GM21447 (cell line): Measurements from ENCODE around the gene WDFY2.
A peak's percentile ranks its signal among the peaks of the same experiment; 100 is the strongest.

Source experiments
- ATAC-seq: cut with Tn5 transposase; IDR thresholded peaks from one replicate; pipeline ENCODE4 v1.9.1; 2021; ENCODE audit not compliant: unreplicated experiment

The WDFY2 gene

GRCh38 chr13:51599444-51600176 is 15.3 kb downstream of the WDFY2 start:
- no peak for ATAC-seq

DNA sequence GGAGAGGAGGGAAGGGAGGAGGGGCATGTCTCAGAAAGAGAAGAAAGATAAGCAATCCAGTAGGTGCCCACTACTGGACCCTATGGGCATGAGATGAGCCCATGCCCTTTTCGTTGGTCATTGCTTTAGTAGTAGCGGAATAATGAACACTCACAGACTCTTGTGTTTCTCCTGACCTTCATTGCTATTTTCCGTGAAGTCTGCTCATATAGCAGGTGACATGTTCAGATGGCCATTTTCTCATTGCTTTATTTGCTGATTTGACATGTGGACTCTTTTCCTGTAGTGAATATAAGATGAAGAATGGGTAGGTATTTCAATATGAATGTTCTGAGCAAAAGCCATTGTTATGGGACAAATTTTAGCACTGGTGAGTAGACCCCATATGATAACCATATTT is 16.4 kb downstream of the WDFY2 start:
- no peak for ATAC-seq

DNA sequence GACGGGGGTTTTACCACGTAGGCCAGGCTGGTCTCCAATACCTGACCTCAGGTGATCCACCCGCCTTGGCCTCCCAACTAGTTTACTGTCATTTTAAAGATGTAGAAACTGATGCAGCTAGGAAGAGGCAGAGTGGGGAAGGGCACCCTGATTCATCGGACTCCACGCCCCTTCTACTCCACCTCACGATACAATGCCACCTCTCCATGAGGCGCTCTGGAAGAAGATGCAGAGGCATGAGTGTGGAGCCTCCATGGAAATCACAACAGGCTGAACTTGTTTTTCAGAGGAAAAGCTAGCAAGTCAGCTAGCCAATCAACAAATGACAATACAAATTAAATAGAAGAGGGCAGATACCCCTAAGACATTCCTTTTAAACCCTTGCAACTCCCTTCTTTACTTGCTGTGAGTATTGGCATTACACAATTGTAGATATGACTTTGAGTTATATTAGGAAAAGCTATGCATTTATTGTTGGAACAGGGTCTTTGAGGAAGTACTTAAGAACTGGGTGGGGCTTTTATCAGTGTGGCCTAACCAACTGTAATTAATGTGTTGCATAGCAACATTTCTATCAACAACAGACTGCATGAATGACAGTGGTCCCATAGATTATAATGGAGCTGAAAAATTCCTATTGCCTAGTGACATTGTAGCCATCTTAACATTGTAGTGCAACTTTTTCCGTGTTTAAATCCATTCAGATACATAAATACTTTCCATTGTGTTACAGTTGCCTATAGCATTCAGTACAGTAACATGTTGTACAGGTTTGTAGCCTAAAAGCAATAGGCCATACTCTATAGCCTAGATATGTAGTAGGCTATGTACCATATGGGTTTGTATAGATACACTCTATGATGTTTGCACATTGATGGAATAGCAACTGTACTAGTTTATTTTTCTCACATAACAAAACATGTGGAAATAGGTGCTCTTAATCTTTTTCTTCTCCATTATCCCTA is 17.6 kb downstream of the WDFY2 start:
- ATAC-seq: no peak

DNA sequence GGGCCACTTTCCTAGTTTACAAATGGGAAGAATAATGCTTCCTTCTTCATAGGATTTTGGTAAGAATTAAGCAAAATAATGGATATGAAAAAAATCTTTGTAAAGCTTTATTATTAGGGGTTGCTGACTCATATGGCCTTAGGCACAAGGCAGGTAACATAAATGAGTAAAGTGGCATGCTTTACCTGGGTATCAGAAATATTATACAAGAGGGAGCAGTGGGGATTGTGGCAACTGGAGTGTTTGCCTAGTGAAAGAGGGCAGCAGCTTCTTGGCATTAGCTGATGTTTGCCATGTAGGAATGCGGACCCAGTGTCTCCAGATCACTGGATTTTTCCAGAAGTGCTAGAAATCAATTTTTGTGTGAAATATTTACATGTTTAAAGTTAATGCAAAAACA is 19.5 kb downstream of the WDFY2 start:
- no peak for ATAC-seq

- ATAC-seq: no peak
Measured at GRCh38 chr13:51605698-51606097, 21.4 kb downstream of the WDFY2 start.

GRCh38 chr13:51607165-51607564 is 22.9 kb downstream of the WDFY2 start:
- no peak for ATAC-seq

DNA sequence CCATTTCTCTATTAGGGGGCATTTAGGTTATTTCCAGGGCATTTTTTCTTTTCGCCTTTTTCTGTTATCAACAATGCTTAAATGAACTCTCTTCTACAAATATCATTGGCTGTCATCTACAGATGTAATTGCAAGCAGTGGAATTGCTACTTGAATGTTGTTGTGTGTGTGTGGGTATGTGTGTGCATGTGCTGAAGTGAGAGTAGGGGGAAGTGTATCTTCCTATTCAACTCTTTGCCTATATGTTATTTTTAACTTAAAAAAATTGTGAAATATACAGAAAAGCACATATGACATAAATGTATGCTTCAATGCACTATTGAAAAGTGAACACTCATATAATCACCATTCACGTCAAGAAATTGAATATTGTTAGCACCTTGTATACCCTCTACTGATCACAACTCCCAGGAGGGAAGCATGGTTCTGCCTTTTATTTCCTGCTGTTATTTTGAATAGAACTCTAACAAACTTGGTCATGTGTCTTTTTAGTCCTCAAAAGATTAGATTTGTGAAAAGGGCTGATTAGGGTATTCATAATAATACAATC is 24.7 kb downstream of the WDFY2 start:
- no peak for ATAC-seq

DNA sequence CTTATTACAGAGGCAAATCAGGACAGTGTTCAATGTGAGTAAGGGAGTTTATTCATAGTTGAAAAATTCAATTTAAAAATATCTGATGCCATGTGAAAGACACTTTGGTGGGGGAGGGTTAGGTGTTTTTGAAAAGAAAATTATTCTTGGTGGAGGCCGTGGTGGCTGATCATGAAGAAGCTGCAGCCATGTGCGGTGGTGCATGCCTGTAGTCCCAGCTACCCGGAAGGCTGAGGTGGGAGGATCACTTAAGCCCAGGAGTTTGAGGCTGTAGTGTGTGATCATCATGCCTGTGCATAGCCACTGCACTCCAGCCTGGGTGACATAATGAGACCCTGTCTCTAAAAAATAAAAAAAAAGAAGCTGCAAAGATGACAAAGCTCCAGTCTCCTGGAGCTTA is 28.6 kb downstream of the WDFY2 start:
- no peak for ATAC-seq

DNA sequence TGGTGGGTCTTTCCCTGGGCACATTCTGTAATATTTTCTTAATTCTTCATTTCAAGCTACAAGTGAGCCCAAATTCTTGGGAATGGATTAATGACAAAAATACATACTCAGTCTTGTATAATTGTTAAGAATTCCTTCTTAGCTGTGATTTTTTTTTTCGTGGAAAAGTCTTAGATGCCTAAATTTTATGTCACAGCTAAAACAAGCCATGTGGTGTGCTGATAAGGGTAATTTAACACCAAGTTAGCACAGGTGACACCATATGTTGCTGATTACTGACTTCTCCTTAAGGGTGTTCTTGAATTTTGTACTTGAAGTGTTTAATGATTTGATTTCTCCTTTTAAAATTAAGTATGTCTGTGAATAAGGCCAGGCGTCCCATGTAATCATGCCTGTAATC is 29.3 kb downstream of the WDFY2 start:
- ATAC-seq: no peak

DNA sequence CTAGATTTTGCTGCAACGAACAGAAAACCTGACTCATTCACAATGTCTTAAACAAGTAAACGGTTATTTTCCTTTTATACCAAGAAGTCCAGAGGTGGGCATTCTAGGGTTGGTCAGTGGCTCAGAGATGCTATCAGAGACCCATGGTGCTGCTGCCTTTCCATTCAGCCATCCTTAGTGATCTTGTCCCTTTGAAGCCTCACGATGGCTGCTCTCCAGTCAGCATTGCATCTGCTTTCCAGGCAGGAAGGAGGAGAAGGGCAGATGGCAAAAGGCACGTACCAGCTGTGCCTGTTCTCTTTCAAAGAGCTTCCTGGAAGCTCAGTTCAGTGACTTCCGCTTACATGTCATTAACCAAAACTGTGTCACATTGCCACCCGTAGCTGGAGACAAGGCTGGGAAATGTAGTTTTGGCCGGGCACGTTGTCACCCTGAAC is 30.1 kb downstream of the WDFY2 start:
- peak; percentile 84 for ATAC-seq

GRCh38 chr13:51618626-51619025 is 34.4 kb downstream of the WDFY2 start:
- no peak for ATAC-seq

- ATAC-seq: no peak
Measured at GRCh38 chr13:51619614-51620013, 35.4 kb downstream of the WDFY2 start.

GRCh38 chr13:51620165-51620983 is 36.1 kb downstream of the WDFY2 start:
- no peak for ATAC-seq

DNA sequence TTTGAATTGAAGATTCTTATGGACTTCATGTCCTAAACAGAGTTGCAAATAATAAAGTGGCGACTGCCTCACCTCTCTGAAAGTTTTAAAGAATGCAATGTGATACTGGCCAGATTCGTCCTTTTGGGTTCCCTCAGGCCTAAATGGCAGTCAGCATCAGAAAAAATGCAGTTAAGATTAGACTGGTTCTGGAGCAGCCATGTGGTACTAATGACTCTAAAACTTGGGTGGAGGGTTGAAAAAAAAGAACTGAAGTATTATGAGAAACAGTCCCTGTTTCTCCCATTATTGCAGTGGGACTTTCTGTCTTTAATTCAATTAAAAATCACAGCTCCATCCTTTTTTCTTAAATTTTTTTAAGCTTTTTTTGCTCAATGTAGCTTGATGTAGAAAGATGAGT is 37.3 kb downstream of the WDFY2 start:
- ATAC-seq: no peak

DNA sequence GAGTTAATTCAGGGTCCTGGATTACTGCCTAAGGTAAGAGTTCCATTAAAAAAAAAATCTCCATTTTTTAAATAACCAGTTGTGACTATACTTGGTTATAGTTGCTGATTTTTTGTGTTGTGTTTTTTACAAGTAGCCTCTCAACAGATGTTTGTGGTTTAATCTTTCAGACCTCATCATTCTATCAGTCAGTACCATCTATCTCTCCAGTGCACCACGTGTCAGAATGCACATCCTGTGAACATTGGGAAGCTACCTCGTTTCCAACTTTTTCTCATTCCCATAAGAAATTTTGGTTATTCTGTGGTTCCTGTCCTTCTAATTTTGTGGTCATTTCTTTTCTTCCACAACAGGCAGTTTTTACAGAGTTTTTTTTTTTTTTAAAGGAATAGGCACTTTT is 39.2 kb downstream of the WDFY2 start:
- ATAC-seq: no peak

DNA sequence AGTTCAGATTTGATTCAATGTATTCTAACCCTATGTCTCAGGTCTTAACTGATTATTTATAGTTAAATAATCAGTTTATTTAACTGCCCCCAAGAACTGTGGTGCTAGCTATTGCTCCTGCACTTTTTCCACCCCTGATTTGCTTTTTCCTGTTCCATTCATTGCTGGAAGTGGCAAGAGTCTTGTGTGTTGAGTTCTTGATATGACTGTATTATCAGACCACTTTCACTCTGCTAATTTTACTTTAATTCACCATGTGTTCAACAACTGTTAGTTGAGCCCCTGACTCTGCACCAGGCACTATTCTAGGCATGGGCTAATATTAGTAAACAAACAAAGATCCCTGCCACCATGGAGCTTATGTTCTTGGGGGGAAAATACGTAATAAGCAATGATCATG is 39.9 kb downstream of the WDFY2 start:
- no peak for ATAC-seq

- no peak for ATAC-seq
Measured at GRCh38 chr13:51624695-51625345, 40.6 kb downstream of the WDFY2 start.

DNA sequence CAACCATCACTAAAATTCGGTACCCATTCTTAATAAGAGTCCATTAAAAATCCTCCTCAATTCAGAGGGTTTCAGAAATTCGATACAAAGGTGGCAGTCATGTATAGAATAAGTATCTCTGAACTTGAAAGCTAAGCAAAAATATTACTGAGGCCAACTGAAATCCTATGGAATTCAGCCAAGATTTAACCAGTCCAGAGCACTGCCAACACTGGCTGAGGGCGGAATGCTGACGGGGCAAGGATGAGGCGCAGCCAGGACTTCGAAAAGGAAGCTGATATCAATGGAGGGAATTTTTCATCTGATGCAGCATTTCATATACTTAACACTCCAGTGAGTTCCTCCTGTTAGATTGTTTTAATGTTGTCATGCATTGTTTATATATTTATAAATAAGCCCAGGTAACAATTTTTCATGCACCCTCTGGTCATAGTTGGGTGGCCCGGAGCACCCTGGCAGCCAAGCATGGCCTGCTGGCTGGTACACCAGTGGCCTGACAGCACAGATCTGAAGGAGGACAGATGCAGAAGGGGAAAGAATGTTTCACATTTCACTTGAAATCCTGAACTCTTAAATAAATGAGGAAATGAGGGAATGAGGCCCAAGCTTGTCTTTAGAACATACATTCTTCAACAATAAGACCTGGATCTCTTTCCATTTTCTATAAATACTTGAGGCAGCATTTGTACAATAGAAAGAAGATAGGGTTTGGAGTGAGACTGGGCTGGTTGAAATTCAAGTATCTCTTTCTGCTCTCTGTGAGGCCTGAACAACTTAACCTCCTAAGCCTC is 41.5 kb downstream of the WDFY2 start:
- no peak for ATAC-seq

- no peak for ATAC-seq
Measured at GRCh38 chr13:51626749-51627148, 42.5 kb downstream of the WDFY2 start.
